ENCODE results near the gene PRDM10.

PRDM10 gene

DNA sequence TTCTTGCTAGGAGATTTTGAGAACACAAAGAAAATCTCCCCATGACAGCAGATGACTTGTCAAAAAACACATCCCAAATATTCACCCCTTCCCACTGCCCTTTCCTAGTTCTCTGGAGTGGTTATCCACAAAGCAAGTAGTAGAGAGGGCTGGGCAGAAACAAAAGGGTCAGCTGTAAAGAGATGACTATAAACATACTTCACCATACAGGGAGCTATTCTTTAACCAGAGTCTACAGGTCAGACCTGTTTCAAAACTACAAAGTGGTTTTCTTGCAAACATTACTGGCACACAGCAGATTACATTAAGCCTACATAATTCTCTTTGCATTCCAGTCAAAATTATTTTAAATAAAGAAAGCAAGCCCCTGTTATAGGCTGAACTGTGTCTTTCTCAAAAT is 59.6 kb downstream of the PRDM10 start:
- peaks cover 78% of the 10 kb centered on the region for H3K4me1 ChIP-seq (ENCODE audit: insufficient read depth, low read length, severe bottlenecking)
- TF ChIP-seq CTCF (IDR thresholded peaks at IDR 0.05; ENCODE audit: low read length) = no peak
- no peak for TF ChIP-seq EZH2 (IDR thresholded peaks at IDR 0.05; ENCODE audit: borderline replicate concordance, low read length)
- H3K9me2 ChIP-seq (ENCODE audit: low read depth, low read length) = no peaks in the 10 kb centered on the region
- peak overlapping the region; percentile 31 for H3K4me3 ChIP-seq (ENCODE audit: low read depth, low read length, poor library complexity, severe bottlenecking)
- no peaks in the 10 kb centered on the region for H4K20me1 ChIP-seq (ENCODE audit: insufficient read depth, low read length)
- H3K27me3 ChIP-seq (ENCODE audit: insufficient read depth, low read length) = no peaks in the 10 kb centered on the region
- peak overlapping the region; percentile 32 for H3K4me2 ChIP-seq (ENCODE audit: low read length)
- H3K79me2 ChIP-seq (ENCODE audit: insufficient read depth, low read length) = peaks cover 46% of the 10 kb centered on the region
- no peak overlapping the region for H2AFZ ChIP-seq (ENCODE audit: low read length)
- no peaks in the 10 kb centered on the region for H3F3A ChIP-seq (ENCODE audit: insufficient read depth, low read length)
- H3K9ac ChIP-seq (ENCODE audit: low read length) = no peak overlapping the region
- H3K9me3 ChIP-seq (ENCODE audit: low read length) = no peaks in the 10 kb centered on the region
- no peak overlapping the region for H3K27ac ChIP-seq (ENCODE audit: low read depth, low read length, poor library complexity, severe bottlenecking)
- H3K36me3 ChIP-seq (ENCODE audit: insufficient read depth, low read length) = peaks cover 74% of the 10 kb centered on the region

- peaks cover 90% of the 10 kb centered on the region for H3K36me3 ChIP-seq (ENCODE audit: insufficient read depth, low read length)
- H3F3A ChIP-seq (ENCODE audit: insufficient read depth, low read length) = no peaks in the 10 kb centered on the region
- peak overlapping the region; percentile 52 for H3K4me2 ChIP-seq (ENCODE audit: low read length)
- H3K4me3 ChIP-seq (ENCODE audit: low read depth, low read length, poor library complexity, severe bottlenecking) = peak overlapping the region; percentile 13
- H3K27ac ChIP-seq (ENCODE audit: low read depth, low read length, poor library complexity, severe bottlenecking) = peak overlapping the region; percentile 69
- H2AFZ ChIP-seq (ENCODE audit: low read length) = no peak overlapping the region
- TF ChIP-seq EZH2 (IDR thresholded peaks at IDR 0.05; ENCODE audit: borderline replicate concordance, low read length) = no peak
- TF ChIP-seq CTCF (IDR thresholded peaks at IDR 0.05; ENCODE audit: low read length) = no peak
- no peaks in the 10 kb centered on the region for H4K20me1 ChIP-seq (ENCODE audit: insufficient read depth, low read length)
- peaks cover 50% of the 10 kb centered on the region for H3K4me1 ChIP-seq (ENCODE audit: insufficient read depth, low read length, severe bottlenecking)
- no peaks in the 10 kb centered on the region for H3K9me2 ChIP-seq (ENCODE audit: low read depth, low read length)
- no peak overlapping the region for H3K9ac ChIP-seq (ENCODE audit: low read length)
- H3K9me3 ChIP-seq (ENCODE audit: low read length) = no peaks in the 10 kb centered on the region
- no peaks in the 10 kb centered on the region for H3K27me3 ChIP-seq (ENCODE audit: insufficient read depth, low read length)
- peaks cover 21% of the 10 kb centered on the region for H3K79me2 ChIP-seq (ENCODE audit: insufficient read depth, low read length)
Observed at GRCh38 chr11:129939510-129939909, 63.1 kb downstream of the PRDM10 start.

DNA sequence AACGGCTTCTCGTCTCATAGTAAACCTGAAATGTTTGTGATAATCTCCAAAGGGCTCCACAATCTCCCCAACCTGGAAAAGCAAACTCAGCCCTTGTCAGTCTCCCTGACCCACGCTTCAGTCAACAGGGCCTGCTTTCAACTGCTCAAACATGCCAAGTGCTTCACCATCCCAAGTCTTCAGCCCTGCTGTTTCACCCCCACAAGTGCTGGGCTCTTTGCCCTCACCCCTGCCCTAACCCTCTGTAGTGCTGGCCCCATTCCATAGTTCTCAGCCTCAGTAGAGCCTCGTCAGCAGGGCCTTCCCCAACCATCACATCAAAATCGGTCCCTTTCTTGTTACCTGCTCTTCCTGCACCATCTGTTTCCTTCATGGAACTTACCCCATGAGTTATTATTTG is 63.9 kb downstream of the PRDM10 start:
- H3K9me3 ChIP-seq (ENCODE audit: low read length) = no peaks in the 10 kb centered on the region
- H3K4me1 ChIP-seq (ENCODE audit: insufficient read depth, low read length, severe bottlenecking) = peaks cover 44% of the 10 kb centered on the region
- H3K36me3 ChIP-seq (ENCODE audit: insufficient read depth, low read length) = peaks cover 92% of the 10 kb centered on the region
- H3F3A ChIP-seq (ENCODE audit: insufficient read depth, low read length) = no peaks in the 10 kb centered on the region
- TF ChIP-seq EZH2 (IDR thresholded peaks at IDR 0.05; ENCODE audit: borderline replicate concordance, low read length) = no peak
- no peak overlapping the region for H2AFZ ChIP-seq (ENCODE audit: low read length)
- H3K4me3 ChIP-seq (ENCODE audit: low read depth, low read length, poor library complexity, severe bottlenecking) = no peak overlapping the region
- no peak overlapping the region for H3K4me2 ChIP-seq (ENCODE audit: low read length)
- H3K79me2 ChIP-seq (ENCODE audit: insufficient read depth, low read length) = peaks cover 19% of the 10 kb centered on the region
- no peak overlapping the region for H3K27ac ChIP-seq (ENCODE audit: low read depth, low read length, poor library complexity, severe bottlenecking)
- no peaks in the 10 kb centered on the region for H4K20me1 ChIP-seq (ENCODE audit: insufficient read depth, low read length)
- H3K9me2 ChIP-seq (ENCODE audit: low read depth, low read length) = no peaks in the 10 kb centered on the region
- H3K9ac ChIP-seq (ENCODE audit: low read length) = no peak overlapping the region
- no peaks in the 10 kb centered on the region for H3K27me3 ChIP-seq (ENCODE audit: insufficient read depth, low read length)

- no peaks in the 10 kb centered on the region for H3K9me3 ChIP-seq (ENCODE audit: low read length)
- no peak overlapping the region for H3K27ac ChIP-seq (ENCODE audit: low read depth, low read length, poor library complexity, severe bottlenecking)
- H4K20me1 ChIP-seq (ENCODE audit: insufficient read depth, low read length) = no peaks in the 10 kb centered on the region
- H3K4me3 ChIP-seq (ENCODE audit: low read depth, low read length, poor library complexity, severe bottlenecking) = no peak overlapping the region
- no peaks in the 10 kb centered on the region for H3F3A ChIP-seq (ENCODE audit: insufficient read depth, low read length)
- H3K4me2 ChIP-seq (ENCODE audit: low read length) = no peak overlapping the region
- no peak overlapping the region for H3K9ac ChIP-seq (ENCODE audit: low read length)
- H3K79me2 ChIP-seq (ENCODE audit: insufficient read depth, low read length) = peaks cover 11% of the 10 kb centered on the region
- peaks cover 35% of the 10 kb centered on the region for H3K4me1 ChIP-seq (ENCODE audit: insufficient read depth, low read length, severe bottlenecking)
- no peak for TF ChIP-seq CTCF (IDR thresholded peaks at IDR 0.05; ENCODE audit: low read length)
- no peak for TF ChIP-seq EZH2 (IDR thresholded peaks at IDR 0.05; ENCODE audit: borderline replicate concordance, low read length)
- H3K27me3 ChIP-seq (ENCODE audit: insufficient read depth, low read length) = no peaks in the 10 kb centered on the region
- H2AFZ ChIP-seq (ENCODE audit: low read length) = no peak overlapping the region
- peaks cover 93% of the 10 kb centered on the region for H3K36me3 ChIP-seq (ENCODE audit: insufficient read depth, low read length)
- H3K9me2 ChIP-seq (ENCODE audit: low read depth, low read length) = no peaks in the 10 kb centered on the region
Observed at GRCh38 chr11:129937592-129938238, 64.9 kb downstream of the PRDM10 start.

All from OCI-LY1 (cell line).